H1 (cell line): ENCODE data around the gene TMEM238. TPM values are rescaled to one million over a fixed set of nuclear protein-coding genes. Genes with fewer than 3 reads are reported as not detected.

Experiments
- CBX8 ChIP-seq: fragments of 300-800, 300-1000 bp; sonication (generic); IDR thresholded peaks from 2 replicates; pipeline ENCODE4 v1.7.1; 2016; ENCODE audit warnings: low read depth, low read length, borderline replicate concordance
- EGR1 ChIP-seq: IDR thresholded peaks from 2 replicates; pipeline ENCODE4 v1.6.1; 2011; ENCODE audit warnings: low read depth, low read length, borderline replicate concordance
- EP300 ChIP-seq, 2 experiments: IDR thresholded peaks; 1 replicate in 1 of 2; 2 replicates in 1 of 2; pipeline ENCODE4 v1.6.1; 2011 to 2012; ENCODE audit warnings: low read depth in 2 of 2, low read length in 2 of 2, mild to moderate bottlenecking in 2 of 2, borderline replicate concordance in 1 of 2, inconsistent platforms in 1 of 2, moderate library complexity in 1 of 2
- FOSL1 ChIP-seq: IDR thresholded peaks from 2 replicates; pipeline ENCODE4 v1.6.1; 2011; ENCODE audit warnings: mild to moderate bottlenecking, low read depth, low read length, moderate library complexity; ENCODE audit not compliant: insufficient read depth
- GTF2F1 ChIP-seq: IDR thresholded peaks from 2 replicates; pipeline ENCODE4 v1.6.1; 2012; ENCODE audit warnings: low read depth, low read length, improper control_type of control experiment, borderline replicate concordance
- HDAC2 ChIP-seq, 2 experiments: fragments of 300-600 bp in 1 of 2; sonication (generic) in 1 of 2; IDR thresholded peaks; 2 replicates each; pipeline ENCODE4 v1.6.1; 2011 to 2012; ENCODE audit warnings: low read depth in 2 of 2, low read length in 2 of 2, mild to moderate bottlenecking in 2 of 2, moderate library complexity in 2 of 2, borderline replicate concordance in 1 of 2, inconsistent platforms in 1 of 2
- HDAC6 ChIP-seq: IDR thresholded peaks from one replicate; pipeline ENCODE4 v1.7.1; 2012; ENCODE audit warnings: low read depth, mild to moderate bottlenecking, inconsistent platforms, low read length, moderate library complexity
- JUN ChIP-seq: IDR thresholded peaks from 2 replicates; pipeline ENCODE4 v1.6.1; 2011; ENCODE audit warnings: low read depth, mild to moderate bottlenecking, improper control_type of control experiment, low read length
- KDM4A ChIP-seq: IDR thresholded peaks from one replicate; pipeline ENCODE4 v1.7.1; 2012; ENCODE audit warnings: low read depth, mild to moderate bottlenecking, moderate library complexity, low read length, inconsistent platforms; ENCODE audit not compliant: severe bottlenecking
- NANOG ChIP-seq: IDR thresholded peaks from 2 replicates; pipeline ENCODE4 v1.6.1; 2011; ENCODE audit warnings: low read length, low read depth, mild to moderate bottlenecking, inconsistent platforms; ENCODE audit not compliant: insufficient read depth, poor library complexity, severe bottlenecking
- NRF1 ChIP-seq: IDR thresholded peaks from 2 replicates; pipeline ENCODE4 v1.6.1; 2011; ENCODE audit warnings: mild to moderate bottlenecking, low read depth, low read length, improper control_type of control experiment
- PHF8 ChIP-seq: fragments of 200-600 bp; sonication (generic); conservative IDR thresholded peaks from 2 replicates; pipeline ENCODE4 v1.7.1; 2012; ENCODE audit warnings: low read depth, mild to moderate bottlenecking, inconsistent platforms, low read length, moderate library complexity
- RFX5 ChIP-seq: IDR thresholded peaks from 2 replicates; pipeline ENCODE4 v1.6.1; 2011; ENCODE audit warnings: low read depth, low read length, improper control_type of control experiment, borderline replicate concordance
- RXRA ChIP-seq: IDR thresholded peaks from 2 replicates; pipeline ENCODE4 v1.6.1; 2011; ENCODE audit warnings: low read depth, mild to moderate bottlenecking, low read length, moderate library complexity; ENCODE audit not compliant: insufficient read depth
- SAP30 ChIP-seq: fragments of 300-600 bp; sonication (generic); IDR thresholded peaks from 2 replicates; pipeline ENCODE4 v1.7.1; 2012; ENCODE audit warnings: low read length, moderate library complexity, mild to moderate bottlenecking, inconsistent platforms; ENCODE audit not compliant: insufficient read depth, insufficient replicate concordance
- SUZ12 ChIP-seq: fragments of 200-600 bp; sonication (generic); IDR thresholded peaks from 2 replicates; pipeline ENCODE4 v1.6.1; 2012; ENCODE audit warnings: mild to moderate bottlenecking, inconsistent platforms, low read length, moderate library complexity, mixed read lengths
- TAF1 ChIP-seq: IDR thresholded peaks from 2 replicates; pipeline ENCODE4 v1.6.1; 2011; ENCODE audit warnings: mild to moderate bottlenecking, low read depth, low read length
- TAF7 ChIP-seq: optimal IDR thresholded peaks from 2 replicates; pipeline ENCODE3; 2011; ENCODE audit warnings: low read depth, mild to moderate bottlenecking, inconsistent platforms, low read length, moderate library complexity, borderline replicate concordance
- YY1 ChIP-seq: IDR thresholded peaks from 2 replicates; pipeline ENCODE4 v1.6.1; 2011; ENCODE audit warnings: low read depth, mild to moderate bottlenecking, low read length
- ZNF274 ChIP-seq: IDR thresholded peaks from 2 replicates; pipeline ENCODE4 v1.7.0; 2012; ENCODE audit warnings: low read length, borderline replicate concordance; ENCODE audit errors: extremely low read depth
- polyA plus RNA-seq, 7 experiments: library from polyadenylated mRNA; depleted of rRNA in 3 of 7; stranded (reverse) in 5 of 7; unstranded in 2 of 7; fragments of >200 nt in 5 of 7; fragments of 200-250 nt in 2 of 7; gene quantifications; 1 replicate in 5 of 7; 2 replicates in 1 of 7; 4 replicates in 1 of 7; pipeline versions ENCODE4 v1.2.1 to v1.2.3, GENCODE V29; 2011 to 2013; ENCODE audit warnings: missing spikeins in 2 of 7, mixed read lengths in 2 of 7
- total RNA-seq: library from RNA; stranded (reverse); fragmentation: NEBNext Ultra II Directional; extraction: Animal tissue kit (Norgen Biotek cat#: 25700); gene quantifications from 2 replicates; pipeline ENCODE4 v1.2.1, GENCODE V29; 2021

The TMEM238 gene
- total and polyA plus RNA-seq, 2 of the 8 experiments (the other 6 are each of a cell fraction or from before 2014, with no cell fraction given) = 0.53 to 3.8 TPM

DNA sequence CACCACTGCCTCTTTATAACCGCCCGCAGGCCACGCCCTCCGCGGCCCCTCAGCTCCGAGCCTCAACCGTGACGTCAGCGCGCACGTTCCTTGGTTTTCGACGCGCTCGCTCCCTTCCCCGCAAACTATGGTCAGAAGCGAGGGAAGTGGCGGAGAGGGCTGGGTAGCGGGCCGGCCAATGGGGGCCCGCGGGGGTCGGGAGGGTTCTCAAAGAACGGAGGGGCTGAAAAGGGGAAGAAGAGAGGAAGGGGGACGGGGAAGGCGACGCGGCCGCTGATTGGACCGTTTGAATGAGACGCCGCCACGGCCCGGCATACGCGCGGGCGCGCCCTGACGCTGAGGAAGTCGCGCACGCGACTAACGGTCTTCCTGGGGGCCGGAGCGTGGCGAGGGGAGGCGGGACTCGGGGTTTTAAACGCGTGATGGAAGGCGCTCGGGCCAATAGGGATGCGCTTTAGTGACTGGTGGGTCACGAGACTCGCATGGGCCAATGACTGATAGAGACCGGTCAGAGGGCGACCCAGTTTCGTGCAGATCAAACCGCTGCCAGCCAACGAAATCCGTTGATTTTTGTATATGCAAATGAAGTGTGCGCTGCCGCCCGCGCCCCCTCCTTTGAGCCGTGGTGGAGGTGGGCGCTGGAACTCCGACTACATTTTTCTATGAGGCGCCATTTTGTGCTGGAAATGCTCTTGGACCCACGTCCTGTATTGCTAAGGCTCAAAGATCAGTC lies 23.9 kb upstream of the TMEM238 start (continued):
- TF ChIP-seq EGR1 (0 out of 2 replicates have a peak, but pooled peaks have one; percentile 28), PHF8 (peak; percentile 15), JUN (no peak; the same call in 1 of the 2 replicates), YY1 (peak; percentile 95), KDM4A (no peak), NRF1 (0 out of 2 replicates have a peak, but pooled peaks have one; percentile 31), SAP30 (no peak), HDAC6 (no peak), ZNF274 (no peak), GTF2F1 (peak; percentile 99), EP300 (IDR thresholded peaks at IDR 0.05; ENCODE audit: borderline replicate concordance in 1 of 2, low read depth in 2 of 2, low read length in 2 of 2) (no peak), TAF7 (no peak), CBX8 (no peak), TAF1 (peak; percentile 50; the same call in 1 of the 2 replicates), HDAC2 (IDR thresholded peaks at IDR 0.05; ENCODE audit: borderline replicate concordance in 1 of 2, low read depth in 2 of 2, low read length in 2 of 2) (0 out of 4 replicates have a peak, but pooled peaks have one; percentile 24 to 32), RXRA (no peak), NANOG (peak; percentile 19), RFX5 (no peak), FOSL1 (no peak), SUZ12 (no peak)
